MM.1S (cell line): ENCODE data around the gene CNFN.
"Not testable (repeated sequence)": the region's sequence is repeated elsewhere in the genome, so short reads cannot be mapped to it uniquely, and the experiment has no call there.

Source experiments
- CTCF ChIP-seq: fragments of 300-600 bp; sonication (generic); IDR thresholded peaks from 2 replicates; pipeline ENCODE4 v1.5.1; 2016; ENCODE audit warnings: antibody characterized with exemption, low read length, mixed read lengths
- EZH2 ChIP-seq: fragments of 300-600 bp; sonication (generic); optimal IDR thresholded peaks from 2 replicates; pipeline ENCODE3; 2017; ENCODE audit warnings: low read depth, mild to moderate bottlenecking, antibody characterized with exemption, low read length, mixed read lengths
- EZH2phosphoT487 ChIP-seq: fragments of 300-600 bp; sonication (generic); IDR thresholded peaks from 2 replicates; pipeline ENCODE4 v1.6.1; 2018; ENCODE audit warnings: antibody characterized with exemption, low read length

GRCh38 chr19:42339126-42339860, 50.8 kb downstream of the CNFN start:
- TF ChIP-seq CTCF, EZH2, EZH2phosphoT487: not testable (repeated sequence)
